Measurements from ENCODE around the gene SPHK2.
"Not testable (repeated sequence)": the region's sequence is repeated elsewhere in the genome, so short reads cannot be mapped to it uniquely, and the experiment has no call there.

The SPHK2 gene, protein sequence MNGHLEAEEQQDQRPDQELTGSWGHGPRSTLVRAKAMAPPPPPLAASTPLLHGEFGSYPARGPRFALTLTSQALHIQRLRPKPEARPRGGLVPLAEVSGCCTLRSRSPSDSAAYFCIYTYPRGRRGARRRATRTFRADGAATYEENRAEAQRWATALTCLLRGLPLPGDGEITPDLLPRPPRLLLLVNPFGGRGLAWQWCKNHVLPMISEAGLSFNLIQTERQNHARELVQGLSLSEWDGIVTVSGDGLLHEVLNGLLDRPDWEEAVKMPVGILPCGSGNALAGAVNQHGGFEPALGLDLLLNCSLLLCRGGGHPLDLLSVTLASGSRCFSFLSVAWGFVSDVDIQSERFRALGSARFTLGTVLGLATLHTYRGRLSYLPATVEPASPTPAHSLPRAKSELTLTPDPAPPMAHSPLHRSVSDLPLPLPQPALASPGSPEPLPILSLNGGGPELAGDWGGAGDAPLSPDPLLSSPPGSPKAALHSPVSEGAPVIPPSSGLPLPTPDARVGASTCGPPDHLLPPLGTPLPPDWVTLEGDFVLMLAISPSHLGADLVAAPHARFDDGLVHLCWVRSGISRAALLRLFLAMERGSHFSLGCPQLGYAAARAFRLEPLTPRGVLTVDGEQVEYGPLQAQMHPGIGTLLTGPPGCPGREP

DNA sequence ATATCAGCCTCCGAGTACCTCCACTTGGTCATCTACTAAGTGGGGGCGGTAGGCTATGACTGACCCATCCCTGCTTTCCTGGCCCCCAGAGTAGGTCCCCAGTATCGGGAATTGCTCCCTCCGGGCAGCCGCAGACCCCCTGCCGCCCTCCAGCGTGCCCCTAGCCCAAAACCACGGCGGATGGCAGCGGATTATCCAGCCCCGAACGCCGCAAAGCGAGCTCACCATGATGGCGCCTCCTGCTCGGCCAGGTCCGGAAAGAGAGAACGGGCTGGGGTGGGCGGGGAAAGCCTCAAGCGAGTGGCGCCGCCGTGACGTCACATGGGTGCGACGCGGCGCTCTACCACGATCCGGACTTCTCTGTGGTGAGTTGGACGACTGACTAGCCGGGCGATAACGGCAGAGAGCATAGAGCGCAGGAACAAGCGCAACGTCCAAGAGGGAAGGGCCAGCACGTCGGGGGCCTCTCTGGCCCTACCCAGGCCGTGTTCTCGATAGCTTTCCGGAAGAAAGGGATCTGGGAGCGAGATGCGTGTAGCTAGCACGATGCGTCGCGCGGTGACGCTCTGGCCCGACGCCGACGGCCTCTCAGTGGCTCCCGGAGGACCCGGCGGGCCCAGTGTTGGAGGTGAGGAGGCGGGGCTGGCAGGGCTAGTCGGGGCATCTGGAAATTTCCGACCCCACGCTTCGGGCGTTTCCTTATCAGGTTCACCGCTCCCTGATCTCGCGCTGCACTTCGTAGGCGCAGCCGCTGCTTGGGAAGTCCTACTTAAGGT, at the start of gene SPHK2, which contains the start of gene RPL18:
Gene SPHK2, plus strand, starts transcription at position 591 of the 776 bp plus-strand sequence. CDS start 1,009 bp downstream, outside the sequence.
Gene RPL18, minus strand, starts transcription at position 263 of the 776 bp plus-strand sequence. Its CDS starts 35 bp downstream, at position 228.
- Histone ChIP-seq H3K4me1 (ENCODE audit: insufficient read depth, low read length) (peaks cover 18% of the 10 kb centered on the region), H3K9ac (ENCODE audit: low read depth, low read length) (peak within 1 kb of the TSS; percentile 99), H3K4me3 (ENCODE audit: low read length) (peak within 1 kb of the TSS; percentile 95), H3K36me3 (ENCODE audit: insufficient read depth, low read depth, low read length) (peaks cover 35% of the 10 kb centered on the region), H3K27me3 (ENCODE audit: insufficient read depth, low read length) (no peaks in the 10 kb centered on the region), H3K9me3 (ENCODE audit: insufficient read depth, low read depth, low read length) (no peaks in the 10 kb centered on the region), H3K27ac (ENCODE audit: low read length) (peak within 1 kb of the TSS; percentile 41)

DNA sequence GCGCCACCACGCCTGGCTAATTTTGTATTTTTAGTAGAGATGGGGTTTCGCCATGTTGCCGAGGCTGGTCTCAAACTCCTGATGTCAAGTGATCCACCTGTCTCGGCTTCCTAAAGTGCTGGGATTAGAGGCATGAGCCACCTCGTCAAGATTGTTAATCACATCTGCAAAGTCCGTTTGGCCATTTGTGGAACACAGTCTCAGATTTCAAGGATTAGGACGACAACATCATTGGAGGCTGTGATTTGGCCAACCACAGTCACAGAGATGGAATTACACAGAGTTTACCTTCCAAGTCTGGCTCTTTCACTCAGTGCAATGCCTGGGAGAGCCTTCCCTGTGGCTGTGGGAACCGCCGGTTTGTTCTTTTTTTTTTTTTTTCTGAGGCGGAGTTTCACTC, 49.5 kb upstream of the SPHK2 start:
- Histone ChIP-seq H3K9me3 (ENCODE audit: insufficient read depth, low read depth, low read length) (no peaks in the 10 kb centered on the region), H3K27me3 (ENCODE audit: insufficient read depth, low read length) (no peaks in the 10 kb centered on the region), H3K4me3 (ENCODE audit: low read length) (no peak overlapping the region), H3K4me1 (ENCODE audit: insufficient read depth, low read length) (0 out of 2 replicates have a peak, but pooled peaks cover 5% of the 10 kb centered on the region), H3K27ac (ENCODE audit: low read length) (no peak overlapping the region), H3K36me3 (ENCODE audit: insufficient read depth, low read depth, low read length) (no peaks in the 10 kb centered on the region), H3K9ac (ENCODE audit: low read depth, low read length) (no peak overlapping the region)

DNA sequence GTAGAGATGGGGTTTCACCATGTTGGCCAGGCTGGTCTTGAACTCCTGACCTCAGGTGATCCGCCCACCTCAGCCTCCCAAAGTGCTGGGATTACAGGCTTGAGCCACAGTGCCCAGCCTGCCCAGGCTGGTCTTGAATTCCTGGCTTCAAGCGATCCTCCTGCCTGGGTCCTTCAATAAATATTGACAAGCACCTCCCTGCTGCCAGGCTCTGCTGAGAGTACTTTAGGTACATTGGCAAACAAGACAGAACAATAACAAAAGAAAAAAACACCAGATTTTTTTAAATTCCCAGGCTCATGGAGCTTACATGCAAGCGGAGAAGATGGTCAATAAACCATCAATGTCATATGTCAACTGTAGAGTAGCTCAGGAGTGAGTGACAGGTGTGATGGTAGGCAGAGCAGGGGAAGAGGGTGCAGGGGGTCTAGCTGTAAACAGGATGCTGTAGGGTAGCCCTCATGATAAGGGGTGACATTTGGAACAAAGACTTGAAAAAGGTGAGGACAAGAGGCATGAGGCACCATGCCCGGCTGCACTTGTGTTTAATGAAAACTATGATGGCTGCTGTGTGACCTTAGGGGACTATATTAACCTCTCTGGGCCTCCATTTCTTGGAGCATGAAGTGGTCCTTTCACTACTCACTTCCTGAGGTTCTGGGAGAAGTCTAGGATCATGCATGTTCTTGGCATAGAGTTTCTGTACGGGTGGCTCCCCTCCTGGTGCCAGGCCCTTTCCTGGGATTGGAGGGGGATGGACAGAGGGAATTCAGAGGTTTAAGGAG, 47.7 kb upstream of the SPHK2 start:
- H3K27me3 ChIP-seq (ENCODE audit: insufficient read depth, low read length) = no peaks in the 10 kb centered on the region
- H3K36me3 ChIP-seq (ENCODE audit: insufficient read depth, low read depth, low read length) = no peaks in the 10 kb centered on the region
- H3K4me3 ChIP-seq (ENCODE audit: low read length) = no peak overlapping the region
- H3K4me1 ChIP-seq (ENCODE audit: insufficient read depth, low read length) = 0 out of 2 replicates have a peak, but pooled peaks cover 5% of the 10 kb centered on the region
- no peak overlapping the region for H3K27ac ChIP-seq (ENCODE audit: low read length)
- no peaks in the 10 kb centered on the region for H3K9me3 ChIP-seq (ENCODE audit: insufficient read depth, low read depth, low read length)
- H3K9ac ChIP-seq (ENCODE audit: low read depth, low read length) = no peak overlapping the region

DNA sequence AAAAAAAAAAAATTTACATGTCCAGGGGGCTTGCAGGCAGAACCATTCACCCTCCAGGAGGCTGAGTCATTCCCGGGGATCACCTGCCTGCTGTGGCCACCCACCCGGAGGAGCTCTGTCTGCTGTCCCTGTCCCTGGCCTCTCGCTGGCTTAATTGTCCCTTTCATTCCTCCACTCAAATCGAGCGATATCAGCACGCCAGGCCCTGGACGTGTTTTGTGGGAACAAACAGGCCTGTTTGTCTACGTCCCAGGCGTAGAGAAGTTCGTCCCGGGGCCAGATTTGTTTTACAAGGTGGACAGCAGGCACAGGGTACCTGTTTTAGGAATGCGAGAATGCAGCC, 46.2 kb upstream of the SPHK2 start:
- Histone ChIP-seq H3K4me1 (ENCODE audit: insufficient read depth, low read length) (0 out of 2 replicates have a peak, but pooled peaks cover 5% of the 10 kb centered on the region), H3K36me3 (ENCODE audit: insufficient read depth, low read depth, low read length) (no peaks in the 10 kb centered on the region), H3K4me3 (ENCODE audit: low read length) (no peak overlapping the region), H3K27ac (ENCODE audit: low read length) (no peak overlapping the region), H3K9ac (ENCODE audit: low read depth, low read length) (no peak overlapping the region), H3K27me3 (ENCODE audit: insufficient read depth, low read length) (no peaks in the 10 kb centered on the region), H3K9me3 (ENCODE audit: insufficient read depth, low read depth, low read length) (no peaks in the 10 kb centered on the region)

DNA sequence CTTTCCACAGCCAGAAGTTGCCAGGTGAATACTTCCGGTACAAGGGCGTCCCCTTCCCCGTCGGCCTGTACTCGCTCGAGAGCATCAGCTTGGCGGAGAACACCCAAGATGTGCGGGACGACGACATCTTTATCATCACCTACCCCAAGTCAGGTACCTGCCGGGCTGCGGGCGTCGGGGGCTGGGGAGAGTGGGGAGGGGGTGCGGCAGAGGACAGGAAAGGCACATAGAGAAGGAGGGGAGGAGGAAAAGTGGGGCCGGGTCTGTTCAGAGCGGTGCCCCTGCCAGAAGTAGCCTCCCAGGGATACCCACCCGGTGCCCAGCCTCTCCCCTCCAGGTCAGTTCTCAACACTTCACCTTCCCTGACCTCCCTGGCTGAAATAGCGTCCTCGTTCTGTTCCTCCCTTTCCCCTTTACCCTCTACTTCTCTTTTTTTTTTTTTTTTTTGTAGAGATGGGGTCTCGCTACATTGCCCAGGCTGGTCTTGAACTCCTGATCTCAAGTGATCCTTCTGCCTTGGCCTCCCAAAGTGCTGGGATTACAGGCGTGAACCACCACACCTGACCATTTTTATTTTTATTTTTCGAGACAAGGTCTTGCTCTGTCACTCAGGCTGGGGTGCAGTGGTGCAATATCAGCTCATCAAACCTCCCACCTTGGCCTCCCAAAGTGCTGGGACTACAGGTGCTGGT, 43.2 kb upstream of the SPHK2 start:
- Histone ChIP-seq H3K4me3 (ENCODE audit: low read length) (no peak overlapping the region), H3K36me3 (ENCODE audit: insufficient read depth, low read depth, low read length) (no peaks in the 10 kb centered on the region), H3K27ac (ENCODE audit: low read length) (no peak overlapping the region), H3K9me3 (ENCODE audit: insufficient read depth, low read depth, low read length) (no peaks in the 10 kb centered on the region), H3K9ac (ENCODE audit: low read depth, low read length) (no peak overlapping the region), H3K27me3 (ENCODE audit: insufficient read depth, low read length) (no peaks in the 10 kb centered on the region), H3K4me1 (ENCODE audit: insufficient read depth, low read length) (0 out of 2 replicates have a peak, but pooled peaks cover 5% of the 10 kb centered on the region)

DNA sequence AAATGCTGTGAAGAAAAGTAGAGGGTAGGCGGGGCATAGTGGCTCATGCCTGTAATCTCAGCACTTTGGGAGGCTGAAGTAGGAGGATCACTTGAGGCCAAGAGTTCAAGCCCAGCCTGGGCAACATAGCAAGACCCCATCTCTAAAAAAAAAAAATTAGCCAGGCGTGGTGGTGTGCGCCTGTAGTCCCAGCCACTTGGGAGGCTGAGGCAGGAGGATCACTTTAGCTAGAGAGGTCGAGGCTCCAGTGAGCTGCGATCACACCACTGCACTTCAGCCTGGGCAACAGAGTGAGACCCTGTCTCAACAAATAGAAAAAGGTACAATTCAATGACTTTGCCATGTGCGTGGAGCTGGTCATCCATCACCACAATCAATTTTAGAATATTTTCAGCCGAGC, 41.4 kb upstream of the SPHK2 start:
- not testable (repeated sequence) for H3K9me3 ChIP-seq (ENCODE audit: insufficient read depth, low read depth, low read length); H3K36me3 ChIP-seq (ENCODE audit: insufficient read depth, low read depth, low read length); H3K4me3 ChIP-seq (ENCODE audit: low read length); H3K9ac ChIP-seq (ENCODE audit: low read depth, low read length); H3K4me1 ChIP-seq (ENCODE audit: insufficient read depth, low read length); H3K27me3 ChIP-seq (ENCODE audit: insufficient read depth, low read length); H3K27ac ChIP-seq (ENCODE audit: low read length)

DNA sequence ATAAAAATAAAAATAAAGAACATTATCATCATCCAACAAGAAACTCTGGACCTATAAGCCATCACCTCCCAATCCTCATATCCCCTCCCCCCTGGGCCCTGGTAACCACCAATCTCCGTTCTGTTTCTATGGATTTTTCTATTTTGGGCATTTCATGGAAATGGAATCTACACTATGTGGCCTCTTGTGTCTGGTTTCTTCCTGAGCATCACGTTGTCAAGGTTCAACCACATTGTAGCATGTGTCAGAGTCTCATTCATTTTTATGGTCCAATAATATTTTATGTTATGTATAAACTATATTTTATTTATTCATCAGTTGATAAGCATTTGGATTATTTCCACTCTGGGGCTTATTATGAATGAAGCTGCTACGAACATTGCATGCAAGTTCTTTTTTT, 40.4 kb upstream of the SPHK2 start:
- Histone ChIP-seq H3K4me3 (ENCODE audit: low read length) (no peak overlapping the region), H3K4me1 (ENCODE audit: insufficient read depth, low read length) (no peaks in the 10 kb centered on the region), H3K9me3 (ENCODE audit: insufficient read depth, low read depth, low read length) (no peaks in the 10 kb centered on the region), H3K36me3 (ENCODE audit: insufficient read depth, low read depth, low read length) (no peaks in the 10 kb centered on the region), H3K27ac (ENCODE audit: low read length) (no peak overlapping the region), H3K9ac (ENCODE audit: low read depth, low read length) (no peak overlapping the region), H3K27me3 (ENCODE audit: insufficient read depth, low read length) (no peaks in the 10 kb centered on the region)

DNA sequence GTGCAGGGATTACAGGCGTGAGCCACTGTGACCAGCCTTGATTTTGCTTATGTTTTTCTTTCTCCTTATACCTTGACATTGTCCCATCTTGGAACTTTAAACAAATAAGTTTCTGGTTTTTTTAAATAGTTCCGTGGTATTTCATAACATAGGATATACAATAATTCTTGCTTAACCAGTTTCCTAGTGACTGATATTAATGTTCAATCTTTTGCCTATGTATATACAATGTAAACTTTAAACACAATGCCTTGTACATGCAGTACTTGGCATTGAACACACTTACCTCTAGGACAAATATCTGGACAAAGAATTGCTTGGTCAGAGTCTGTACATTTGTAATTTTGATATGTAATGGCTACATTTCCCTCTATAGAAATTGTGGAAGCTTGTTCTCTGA, 37.1 kb upstream of the SPHK2 start:
- Histone ChIP-seq H3K9ac (ENCODE audit: low read depth, low read length) (no peak overlapping the region), H3K36me3 (ENCODE audit: insufficient read depth, low read depth, low read length) (no peaks in the 10 kb centered on the region), H3K27ac (ENCODE audit: low read length) (no peak overlapping the region), H3K27me3 (ENCODE audit: insufficient read depth, low read length) (no peaks in the 10 kb centered on the region), H3K4me3 (ENCODE audit: low read length) (no peak overlapping the region), H3K9me3 (ENCODE audit: insufficient read depth, low read depth, low read length) (no peaks in the 10 kb centered on the region), H3K4me1 (ENCODE audit: insufficient read depth, low read length) (no peaks in the 10 kb centered on the region)

DNA sequence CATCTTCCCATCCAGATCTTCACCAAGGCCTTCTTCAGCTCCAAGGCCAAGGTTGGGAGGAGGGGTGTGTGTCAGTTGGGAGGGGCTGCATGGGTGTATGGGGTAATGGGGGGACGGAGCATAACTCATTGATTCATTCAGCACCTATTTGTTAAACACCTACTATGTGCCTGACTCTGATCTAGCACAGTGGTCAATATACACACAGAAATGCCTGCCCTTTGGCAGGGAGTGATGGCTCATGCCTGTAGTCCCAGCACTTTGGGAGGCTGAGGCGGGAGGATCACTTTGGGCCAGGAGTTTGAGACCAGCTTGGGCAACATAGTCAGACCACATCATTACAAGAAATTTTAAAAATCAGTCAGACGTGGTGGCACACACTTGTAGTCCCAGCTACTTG, 31.9 kb upstream of the SPHK2 start:
- Histone ChIP-seq H3K9ac (ENCODE audit: low read depth, low read length) (no peak overlapping the region), H3K36me3 (ENCODE audit: insufficient read depth, low read depth, low read length) (no peaks in the 10 kb centered on the region), H3K4me1 (ENCODE audit: insufficient read depth, low read length) (no peaks in the 10 kb centered on the region), H3K4me3 (ENCODE audit: low read length) (no peak overlapping the region), H3K27me3 (ENCODE audit: insufficient read depth, low read length) (peaks cover 6% of the 10 kb centered on the region; the same call in 1 of the 2 replicates), H3K27ac (ENCODE audit: low read length) (no peak overlapping the region), H3K9me3 (ENCODE audit: insufficient read depth, low read depth, low read length) (no peaks in the 10 kb centered on the region)

DNA sequence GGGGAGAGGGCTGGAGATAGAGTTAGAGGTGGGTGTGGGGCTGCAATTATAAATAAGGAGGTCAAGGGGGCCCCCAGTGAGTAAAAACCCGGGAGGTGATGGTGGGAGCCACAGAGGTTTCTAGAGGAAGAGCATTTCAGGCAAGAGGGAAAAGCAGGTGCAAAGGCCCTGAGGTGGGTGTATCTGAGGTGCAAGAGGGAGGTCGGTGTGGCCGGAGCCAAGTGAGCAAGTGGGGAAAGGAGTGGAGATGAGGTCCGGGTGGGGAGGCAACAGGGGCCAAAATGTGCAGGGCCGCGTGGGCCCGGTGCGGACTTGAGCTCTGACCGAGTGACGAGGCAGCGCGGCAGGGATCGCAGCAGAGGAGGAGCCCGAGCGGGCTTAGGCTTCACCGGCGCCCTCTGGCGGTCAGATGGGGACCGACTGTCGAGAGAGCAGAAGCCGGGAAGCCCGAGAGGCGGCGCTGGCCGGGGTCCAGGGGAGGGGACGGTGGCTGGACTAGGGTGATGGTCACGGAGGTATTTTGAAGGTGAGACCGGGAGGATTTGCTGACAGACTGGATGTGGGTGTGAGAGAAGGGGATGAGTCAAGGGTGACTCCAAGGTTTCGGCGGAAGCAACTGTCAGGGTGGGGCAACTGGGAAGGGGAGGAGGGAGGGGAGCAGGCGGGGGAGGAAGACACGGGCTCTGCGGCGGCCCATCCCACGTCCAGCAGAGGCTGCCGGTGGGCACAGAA, 30.5 kb upstream of the SPHK2 start:
- Histone ChIP-seq H3K4me1 (ENCODE audit: insufficient read depth, low read length) (no peaks in the 10 kb centered on the region), H3K9ac (ENCODE audit: low read depth, low read length) (peak overlapping the region; percentile 8; the same call in 1 of the 2 replicates), H3K36me3 (ENCODE audit: insufficient read depth, low read depth, low read length) (no peaks in the 10 kb centered on the region), H3K27ac (ENCODE audit: low read length) (no peak overlapping the region), H3K27me3 (ENCODE audit: insufficient read depth, low read length) (peaks cover 6% of the 10 kb centered on the region; the same call in 1 of the 2 replicates), H3K4me3 (ENCODE audit: low read length) (peak overlapping the region; percentile 68), H3K9me3 (ENCODE audit: insufficient read depth, low read depth, low read length) (no peaks in the 10 kb centered on the region)
